ENCODE results near the gene C8G.

C8G gene

GRCh38 chr9:136955943-136956335 lies 10.9 kb downstream of the C8G start:
- Histone ChIP-seq H3K4me3 (replicated peaks; ENCODE audit: low read depth, low read length) (no peak overlapping the region), H3K27me3 (replicated peaks; ENCODE audit: control insufficient read depth, insufficient read depth, low read length) (peaks cover 1% of the 10 kb centered on the region; the same call in 1 of the 2 replicates), H3K36me3 (ENCODE audit: control insufficient read depth, insufficient read depth, low read length) (no peaks in the 10 kb centered on the region)
- no peak for TF ChIP-seq CTCF (IDR thresholded peaks at IDR 0.05; ENCODE audit: insufficient read depth, low read length, poor library complexity, severe bottlenecking)
- DNase-seq (ENCODE audit: extremely low read depth, insufficient read length) = no peak

- no peak for TF ChIP-seq CTCF (IDR thresholded peaks at IDR 0.05; ENCODE audit: insufficient read depth, low read length, poor library complexity, severe bottlenecking)
- H3K4me3 ChIP-seq (replicated peaks; ENCODE audit: low read depth, low read length) = no peak overlapping the region
- H3K36me3 ChIP-seq (ENCODE audit: control insufficient read depth, insufficient read depth, low read length) = no peaks in the 10 kb centered on the region
- H3K27me3 ChIP-seq (replicated peaks; ENCODE audit: control insufficient read depth, insufficient read depth, low read length) = peaks cover 1% of the 10 kb centered on the region; the same call in 1 of the 2 replicates
- no peak for DNase-seq (ENCODE audit: extremely low read depth, insufficient read length)
Observed at GRCh38 chr9:136956604-136957003, 11.6 kb downstream of the C8G start.

- DNase-seq (ENCODE audit: extremely low read depth, insufficient read length) = no peak
- TF ChIP-seq CTCF (IDR thresholded peaks at IDR 0.05; ENCODE audit: insufficient read depth, low read length, poor library complexity, severe bottlenecking) = no peak
- H3K27me3 ChIP-seq (replicated peaks; ENCODE audit: control insufficient read depth, insufficient read depth, low read length) = peaks cover 1% of the 10 kb centered on the region; the same call in 1 of the 2 replicates
- no peaks in the 10 kb centered on the region for H3K36me3 ChIP-seq (ENCODE audit: control insufficient read depth, insufficient read depth, low read length)
- no peak overlapping the region for H3K4me3 ChIP-seq (replicated peaks; ENCODE audit: low read depth, low read length)
Observed at GRCh38 chr9:136957461-136957860, 12.4 kb downstream of the C8G start.

- Histone ChIP-seq H3K27me3 (replicated peaks; ENCODE audit: control insufficient read depth, insufficient read depth, low read length) (peaks cover 1% of the 10 kb centered on the region; the same call in 1 of the 2 replicates), H3K4me3 (replicated peaks; ENCODE audit: low read depth, low read length) (no peak overlapping the region), H3K36me3 (ENCODE audit: control insufficient read depth, insufficient read depth, low read length) (no peaks in the 10 kb centered on the region)
- no peak for TF ChIP-seq CTCF (IDR thresholded peaks at IDR 0.05; ENCODE audit: insufficient read depth, low read length, poor library complexity, severe bottlenecking)
- no peak for DNase-seq (ENCODE audit: extremely low read depth, insufficient read length)
Observed at GRCh38 chr9:136957901-136958300, 12.9 kb downstream of the C8G start.

GRCh38 chr9:136958473-136958872 lies 13.4 kb downstream of the C8G start:
- Histone ChIP-seq H3K36me3 (ENCODE audit: control insufficient read depth, insufficient read depth, low read length) (no peaks in the 10 kb centered on the region), H3K4me3 (replicated peaks; ENCODE audit: low read depth, low read length) (no peak overlapping the region), H3K27me3 (replicated peaks; ENCODE audit: control insufficient read depth, insufficient read depth, low read length) (peaks cover 1% of the 10 kb centered on the region; the same call in 1 of the 2 replicates)
- no peak for DNase-seq (ENCODE audit: extremely low read depth, insufficient read length)
- TF ChIP-seq CTCF (IDR thresholded peaks at IDR 0.05; ENCODE audit: insufficient read depth, low read length, poor library complexity, severe bottlenecking) = no peak
